ENCODE results near the gene SRRM5.

Gene SRRM5

GRCh38 chr19:43570174-43570791 lies 41.6 kb upstream of the SRRM5 start:
- no peaks in the 10 kb centered on the region for H4K20me1 ChIP-seq (ENCODE audit: insufficient read depth, low read length)
- H2AFZ ChIP-seq (ENCODE audit: low read length), result no peak overlapping the region
- H3K79me2 ChIP-seq (ENCODE audit: low read length), result peaks cover 18% of the 10 kb centered on the region
- no peak overlapping the region for H3K4me3 ChIP-seq (ENCODE audit: low read length)
- no peaks in the 10 kb centered on the region for H3K9me3 ChIP-seq (replicated peaks; ENCODE audit: insufficient read depth, low read length)
- no peak overlapping the region for H3K9ac ChIP-seq (ENCODE audit: low read length)
- DNase-seq, result no peak
- H3K36me3 ChIP-seq (replicated peaks; ENCODE audit: insufficient read depth, low read length), result no peaks in the 10 kb centered on the region
- H3F3A ChIP-seq (ENCODE audit: insufficient read depth, low read length), result no peaks in the 10 kb centered on the region
- TF ChIP-seq CTCF (IDR thresholded peaks at IDR 0.05; ENCODE audit: low read length) (no peak), EZH2 (optimal IDR thresholded peaks at IDR 0.05; ENCODE audit: low read depth, low read length) (no peak), EZH2phosphoT487 (IDR thresholded peaks at IDR 0.05; ENCODE audit: low read length) (no peak)
- H3K4me2 ChIP-seq (ENCODE audit: low read depth, low read length), result no peak overlapping the region
- no peaks in the 10 kb centered on the region for H3K9me2 ChIP-seq (replicated peaks; ENCODE audit: insufficient read depth, low read length)
- no peak overlapping the region for H3K27ac ChIP-seq (ENCODE audit: low read length)
- no peaks in the 10 kb centered on the region for H3K4me1 ChIP-seq (ENCODE audit: low read length)
- H3K27me3 ChIP-seq (replicated peaks; ENCODE audit: insufficient read depth, low read length), result no peaks in the 10 kb centered on the region

GRCh38 chr19:43572171-43572588 lies 39.7 kb upstream of the SRRM5 start:
- Histone ChIP-seq H3K4me2 (ENCODE audit: low read depth, low read length) (no peak overlapping the region), H4K20me1 (ENCODE audit: insufficient read depth, low read length) (no peaks in the 10 kb centered on the region), H3K4me3 (ENCODE audit: low read length) (no peak overlapping the region), H3F3A (ENCODE audit: insufficient read depth, low read length) (no peaks in the 10 kb centered on the region), H3K9me3 (replicated peaks; ENCODE audit: insufficient read depth, low read length) (no peaks in the 10 kb centered on the region), H3K27ac (ENCODE audit: low read length) (no peak overlapping the region), H3K27me3 (replicated peaks; ENCODE audit: insufficient read depth, low read length) (0 out of 2 replicates have a peak, but pooled peaks cover 9% of the 10 kb centered on the region), H2AFZ (ENCODE audit: low read length) (no peak overlapping the region), H3K9ac (ENCODE audit: low read length) (no peak overlapping the region), H3K36me3 (replicated peaks; ENCODE audit: insufficient read depth, low read length) (no peaks in the 10 kb centered on the region), H3K9me2 (replicated peaks; ENCODE audit: insufficient read depth, low read length) (no peaks in the 10 kb centered on the region), H3K4me1 (ENCODE audit: low read length) (peaks cover 4% of the 10 kb centered on the region; the same call in 1 of the 2 replicates), H3K79me2 (ENCODE audit: low read length) (peaks cover 19% of the 10 kb centered on the region)
- TF ChIP-seq EZH2 (optimal IDR thresholded peaks at IDR 0.05; ENCODE audit: low read depth, low read length), result no peak
- DNase-seq, result no peak

- DNase-seq, result no peak
- Histone ChIP-seq H3K27me3 (replicated peaks; ENCODE audit: insufficient read depth, low read length) (peaks cover 19% of the 10 kb centered on the region; the same call in 1 of the 2 replicates), H3K27ac (ENCODE audit: low read length) (peak overlapping the region; percentile 53; the same call in 1 of the 2 replicates), H3K9me3 (replicated peaks; ENCODE audit: insufficient read depth, low read length) (no peaks in the 10 kb centered on the region), H2AFZ (ENCODE audit: low read length) (peak overlapping the region; percentile 96), H3K4me1 (ENCODE audit: low read length) (peaks cover 4% of the 10 kb centered on the region; the same call in 1 of the 2 replicates), H3K4me3 (ENCODE audit: low read length) (peak overlapping the region; percentile 100), H3K9me2 (replicated peaks; ENCODE audit: insufficient read depth, low read length) (no peaks in the 10 kb centered on the region), H3K36me3 (replicated peaks; ENCODE audit: insufficient read depth, low read length) (no peaks in the 10 kb centered on the region), H3K4me2 (ENCODE audit: low read depth, low read length) (peak overlapping the region; percentile 79), H3K9ac (ENCODE audit: low read length) (peak overlapping the region; percentile 97), H4K20me1 (ENCODE audit: insufficient read depth, low read length) (no peaks in the 10 kb centered on the region), H3K79me2 (ENCODE audit: low read length) (peaks cover 19% of the 10 kb centered on the region), H3F3A (ENCODE audit: insufficient read depth, low read length) (no peaks in the 10 kb centered on the region)
- TF ChIP-seq EZH2phosphoT487 (IDR thresholded peaks at IDR 0.05; ENCODE audit: low read length) (no peak), CTCF (IDR thresholded peaks at IDR 0.05; ENCODE audit: low read length) (no peak), EZH2 (optimal IDR thresholded peaks at IDR 0.05; ENCODE audit: low read depth, low read length) (no peak)
Measured at GRCh38 chr19:43574424-43575155, 37.3 kb upstream of the SRRM5 start.

Data from MM.1S (cell line).